IMR-90 (cell line): ENCODE measurements around the gene FBXW5. TPM values are rescaled to one million over a fixed set of nuclear protein-coding genes. Genes with fewer than 3 reads are reported as not detected.

Experiments used
- ATAC-seq: fragments of 200-7000 bp; cut with Tn5 transposase; 2 replicates; pipeline ENCODE4 v1.9.1; 2020; ENCODE audit warnings: low read depth, mild to moderate bottlenecking, moderate library complexity
- BruUV-seq: library from RNA; stranded (reverse); fragments of 400-500 nt; replicated peaks from 2 replicates; lab custom pipeline; 2021; lab: Mats Ljungman, UMichigan
- CTCF ChIA-PET: fragments of 300-600 bp; formaldehyde crosslinking; extraction: SDS; loops from one replicate; lab custom pipeline; 2021; ENCODE audit warnings: antibody characterized with exemption; lab: Yijun Ruan, JAX
- POLR2A ChIA-PET: fragments of 300-600 bp; sonication (Branson Sonifier 250); formaldehyde crosslinking; loops from one replicate; lab custom pipeline; 2022; ENCODE audit warnings: antibody characterized with exemption; ENCODE audit not compliant: unreplicated experiment; lab: Charles Lee
- DNase-seq: peaks from one replicate; pipeline ENCODE4 v3.0.0; 2013
- H2AFZ ChIP-seq: replicated peaks from 2 replicates; pipeline ENCODE3; 2013; ENCODE audit warnings: low read length, mild to moderate bottlenecking; ENCODE audit not compliant: poor library complexity
- H2AK5ac ChIP-seq: 2 replicates; pipeline ENCODE4 v1.6.1; 2013; ENCODE audit warnings: low read depth, low read length, inconsistent platforms
- H2AK9ac ChIP-seq: replicated peaks from 2 replicates; pipeline ENCODE3; 2013; ENCODE audit warnings: mild to moderate bottlenecking, low read depth, low read length, moderate library complexity; ENCODE audit not compliant: poor library complexity
- H2BK120ac ChIP-seq: 2 replicates; pipeline ENCODE4 v1.6.1; 2013; ENCODE audit warnings: low read depth, low read length, inconsistent platforms
- H2BK15ac ChIP-seq: 3 replicates; pipeline ENCODE4 v1.6.1; 2013; ENCODE audit warnings: low read depth, low read length, inconsistent platforms
- H2BK20ac ChIP-seq: 2 replicates; pipeline ENCODE4 v1.6.1; 2013; ENCODE audit warnings: low read depth, mild to moderate bottlenecking, inconsistent platforms, low read length, moderate library complexity
- H2BK5ac ChIP-seq: 2 replicates; pipeline ENCODE4 v1.6.1; 2013; ENCODE audit warnings: mild to moderate bottlenecking, low read depth, low read length, inconsistent platforms; ENCODE audit not compliant: poor library complexity, severe bottlenecking
- H3K14ac ChIP-seq: replicated peaks from 2 replicates; pipeline ENCODE4 v1.6.1; 2013; ENCODE audit warnings: low read depth, low read length, inconsistent platforms
- H3K18ac ChIP-seq: 2 replicates; pipeline ENCODE4 v1.6.1; 2013; ENCODE audit warnings: low read depth, low read length, control low read depth
- H3K23ac ChIP-seq: 2 replicates; pipeline ENCODE4 v1.6.1; 2013; ENCODE audit warnings: low read depth, low read length, inconsistent platforms
- H3K27ac ChIP-seq: 2 replicates; pipeline ENCODE4 v1.5.1; 2013; ENCODE audit warnings: mild to moderate bottlenecking, control low read depth, low read length; ENCODE audit not compliant: insufficient read depth
- H3K27me3 ChIP-seq: 2 replicates; pipeline ENCODE4 v1.6.1; 2013; ENCODE audit warnings: low read length; ENCODE audit not compliant: control insufficient read depth, insufficient read depth
- H3K36me3 ChIP-seq: 2 replicates; pipeline ENCODE4 v1.6.1; 2013; ENCODE audit warnings: low read length, mixed read lengths; ENCODE audit not compliant: control insufficient read depth, insufficient read depth
- H3K4ac ChIP-seq: 2 replicates; pipeline ENCODE4 v1.6.1; 2013; ENCODE audit warnings: low read depth, low read length, inconsistent platforms
- H3K4me1 ChIP-seq: 2 replicates; pipeline ENCODE4 v1.6.1; 2013; ENCODE audit warnings: low read length, mixed read lengths; ENCODE audit not compliant: control insufficient read depth, insufficient read depth
- H3K4me2 ChIP-seq: 2 replicates; pipeline ENCODE4 v1.6.1; 2013; ENCODE audit warnings: low read depth, mild to moderate bottlenecking, control low read depth, low read length, moderate library complexity
- H3K4me3 ChIP-seq: 2 replicates; pipeline ENCODE4 v1.5.1; 2013; ENCODE audit warnings: low read depth, mild to moderate bottlenecking, control low read depth, low read length, moderate library complexity; ENCODE audit not compliant: insufficient read depth
- H3K56ac ChIP-seq: 2 replicates; pipeline ENCODE4 v1.6.1; 2013; ENCODE audit warnings: low read length, inconsistent platforms; ENCODE audit not compliant: insufficient read depth; ENCODE audit errors: extremely low read depth
- H3K79me1 ChIP-seq, 2 experiments: 2 replicates each; pipeline ENCODE4 v1.6.1; 2013; ENCODE audit warnings: low read length in 2 of 2, inconsistent platforms in 1 of 2, low read depth in 1 of 2
- H3K9ac ChIP-seq: 2 replicates; pipeline ENCODE4 v1.6.1; 2013; ENCODE audit warnings: low read depth, low read length, control low read depth
- H3K9me1 ChIP-seq: 2 replicates; pipeline ENCODE4 v1.6.1; 2013; ENCODE audit warnings: low read length, inconsistent platforms; ENCODE audit not compliant: insufficient read depth
- H3K9me3 ChIP-seq: 2 replicates; pipeline ENCODE4 v1.6.1; 2013; ENCODE audit warnings: low read length; ENCODE audit not compliant: control insufficient read depth, insufficient read depth
- H4K20me1 ChIP-seq: 2 replicates; pipeline ENCODE4 v1.6.1; 2013; ENCODE audit warnings: low read length, inconsistent platforms; ENCODE audit not compliant: insufficient read depth
- H4K5ac ChIP-seq: 2 replicates; pipeline ENCODE4 v1.6.1; 2013; ENCODE audit warnings: mild to moderate bottlenecking, low read depth, low read length, control low read depth
- H4K8ac ChIP-seq, 2 experiments: 2 replicates each; pipeline ENCODE4 v1.6.1; 2013; ENCODE audit warnings: low read depth in 2 of 2, low read length in 2 of 2, control low read depth in 1 of 2, inconsistent platforms in 1 of 2
- H4K91ac ChIP-seq: 2 replicates; pipeline ENCODE4 v1.6.1; 2013; ENCODE audit warnings: low read depth, low read length, inconsistent platforms; ENCODE audit not compliant: insufficient read depth
- BHLHE40 ChIP-seq: fragments of 150-350 bp; IDR thresholded peaks from 2 replicates; pipeline ENCODE4 v1.6.1; 2016; ENCODE audit warnings: mild to moderate bottlenecking, low read depth, low read length
- CEBPB ChIP-seq: IDR thresholded peaks from 2 replicates; pipeline ENCODE4 v1.6.1; 2012; ENCODE audit warnings: low read depth, low read length, improper control_type of control experiment
- CHD1 ChIP-seq: IDR thresholded peaks from 2 replicates; pipeline ENCODE4 v1.6.1; 2012; ENCODE audit warnings: low read depth, low read length, improper control_type of control experiment
- FOS ChIP-seq: fragments of 150-350 bp; IDR thresholded peaks from 2 replicates; pipeline ENCODE4 v1.6.1; 2016; ENCODE audit warnings: low read depth, low read length
- MAFK ChIP-seq: IDR thresholded peaks from 2 replicates; pipeline ENCODE4 v1.6.1; 2012; ENCODE audit warnings: low read depth, low read length, improper control_type of control experiment
- MAZ ChIP-seq: IDR thresholded peaks from 2 replicates; pipeline ENCODE4 v1.6.1; 2012; ENCODE audit warnings: low read depth, mild to moderate bottlenecking, low read length, improper control_type of control experiment, moderate library complexity, borderline replicate concordance
- MXI1 ChIP-seq: IDR thresholded peaks from 2 replicates; pipeline ENCODE4 v1.6.1; 2012; ENCODE audit warnings: low read depth, mild to moderate bottlenecking, low read length, moderate library complexity, borderline replicate concordance
- NFE2L2 ChIP-seq: fragments of 150-350 bp; IDR thresholded peaks from 2 replicates; pipeline ENCODE4 v1.6.1; 2016; ENCODE audit warnings: low read depth, mild to moderate bottlenecking, low read length
- POLR2A ChIP-seq: IDR thresholded peaks from 2 replicates; pipeline ENCODE4 v1.6.1; 2012; ENCODE audit warnings: mild to moderate bottlenecking, low read depth, low read length
- RAD21 ChIP-seq: IDR thresholded peaks from 2 replicates; pipeline ENCODE4 v1.6.1; 2012; ENCODE audit warnings: low read length, improper control_type of control experiment
- RCOR1 ChIP-seq: IDR thresholded peaks from 2 replicates; pipeline ENCODE4 v1.6.1; 2012; ENCODE audit warnings: mild to moderate bottlenecking, low read length, improper control_type of control experiment; ENCODE audit not compliant: insufficient replicate concordance
- RFX5 ChIP-seq: IDR thresholded peaks from 2 replicates; pipeline ENCODE4 v1.8.0; 2012; ENCODE audit warnings: low read depth, mild to moderate bottlenecking, low read length, moderate library complexity
- SMC3 ChIP-seq: fragments of 150-350 bp; IDR thresholded peaks from 2 replicates; pipeline ENCODE4 v1.6.1; 2016; ENCODE audit warnings: low read depth, mild to moderate bottlenecking, antibody characterized with exemption, low read length, moderate library complexity
- WGBS, 2 experiments: methylation state at CpG; one replicate each; pipeline versions ENCODE4 v1.1.5 to v1.1.7; 2013; ENCODE audit warnings: missing lambda C conversion rate in 2 of 2; ENCODE audit not compliant: insufficient read length in 1 of 2; ENCODE audit errors: extremely low coverage in 2 of 2; 5-methylcytosine and 5-hydroxymethylcytosine counted together
- dilution Hi-C: fragments of 300-500 bp; cut with HindIII; formaldehyde crosslinking; loops from one replicate; pipeline ENCODE4 v1.14.3; 2018; ENCODE audit warnings: low sequenced_read_pairs; ENCODE audit not compliant: unreplicated experiment
- in situ Hi-C: fragments of 300-500 bp; cut with MboI; formaldehyde crosslinking; loops from 3 replicates; pipeline ENCODE4 v1.14.3; 2019; ENCODE audit warnings: low sequenced_read_pairs, inconsistent platforms, mixed read lengths
- intact Hi-C: fragments of 100-400 bp; cut with micrococcal nuclease; formaldehyde crosslinking; loops from 2 replicates; pipeline ENCODE4 v1.10.0; 2022
- polyA plus RNA-seq, 3 experiments: library from polyadenylated mRNA; depleted of rRNA; stranded (reverse); fragments of >200 nt; gene quantifications; 2 replicates each; pipeline ENCODE4 v1.2.3, GENCODE V29; 2012; ENCODE audit warnings: low replicate concordance in 1 of 3
- total RNA-seq: library from RNA; depleted of rRNA; stranded (reverse); fragments of >200 nt; gene quantifications from 2 replicates; pipeline ENCODE4 v1.2.3, GENCODE V29; 2012
- TF ChIP-seq, protein P1 (sequence below): fragments of 150-350 bp; IDR thresholded peaks from 2 replicates; pipeline ENCODE4 v1.6.1; 2016; ENCODE audit warnings: low read depth, mild to moderate bottlenecking, low read length, moderate library complexity, borderline replicate concordance
- TF ChIP-seq, protein P2 (sequence below): fragments of 150-350 bp; IDR thresholded peaks from 2 replicates; pipeline ENCODE4 v1.6.1; 2017; ENCODE audit warnings: mild to moderate bottlenecking, antibody characterized with exemption, low read length, low read depth
- TF ChIP-seq, protein P3 (sequence below): conservative IDR thresholded peaks from 2 replicates; pipeline ENCODE4 v1.5.1; 2012; ENCODE audit warnings: mild to moderate bottlenecking, low read depth, low read length, improper control_type of control experiment

FBXW5 gene
- total and polyA plus RNA-seq, 2 of the 4 experiments (the other 2 are of a cell fraction) = 65.1 to 80.2 TPM

DNA sequence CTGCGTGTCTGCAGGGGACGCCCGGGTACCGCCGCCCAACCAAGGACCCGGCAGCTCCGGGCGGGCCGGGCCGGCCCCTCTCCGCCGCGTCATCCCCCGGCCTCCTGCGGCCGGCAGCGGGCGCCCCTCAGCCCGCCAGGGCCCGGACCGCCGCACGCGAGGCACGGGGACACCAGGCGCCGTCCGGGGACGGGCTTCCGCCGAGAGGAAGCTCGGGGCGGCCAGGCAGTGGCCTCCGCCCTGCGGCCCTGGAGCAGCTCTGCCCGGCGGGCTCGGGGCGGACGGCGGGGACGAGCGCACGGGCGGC is 373 bp downstream of the FBXW5 start:
- peak overlapping the region; percentile 75 for H3K4ac ChIP-seq
- H3K36me3 ChIP-seq = peaks cover 38% of the 10 kb centered on the region
- H4K5ac ChIP-seq = no peak overlapping the region; the same call in 1 of the 2 replicates
- peak overlapping the region; percentile 79 for H3K4me3 ChIP-seq
- peak overlapping the region; percentile 24; the same call in 1 of the 2 replicates for H3K23ac ChIP-seq
- no peaks in the 10 kb centered on the region for H3K27me3 ChIP-seq
- peak; percentile 66 for ATAC-seq
- dilution Hi-C loops (no loop called here), intact Hi-C loops (loop anchor here (2.0 kb wide), 1 partner anchor 95 kb away; the partner anchor contains the start of gene PHPT1), in situ Hi-C loops (no loop called here)
- H4K8ac ChIP-seq = no peak overlapping the region; a peak in 1 of 4 replicates
- H3K9me3 ChIP-seq = no peaks in the 10 kb centered on the region
- no peak overlapping the region for H2BK15ac ChIP-seq
- H3K27ac ChIP-seq = peak overlapping the region; percentile 97
- H4K91ac ChIP-seq = peak overlapping the region; percentile 33
- no TSS peak for BruUV-seq
- peaks cover 4% of the 10 kb centered on the region for H3K4me1 ChIP-seq
- CTCF ChIA-PET = interaction anchor here (0.6 to 1.0 kb wide), 2 partner anchors 12 to 42 kb away, joined by 3 read pairs; no protein-coding TSS in a partner anchor
- H2BK20ac ChIP-seq = no peak overlapping the region
- peaks cover 22% of the 10 kb centered on the region for H4K20me1 ChIP-seq
- peaks cover 5 to 35% of the 10 kb centered on the region in 2 experiments for H3K79me1 ChIP-seq
- POLR2A ChIA-PET = no interaction called here
- peak overlapping the region; percentile 85; the same call in 1 of the 2 replicates for H2AK5ac ChIP-seq
- no peak overlapping the region for H3K56ac ChIP-seq
- no peak overlapping the region for H3K4me2 ChIP-seq
- peaks cover 8% of the 10 kb centered on the region for H3K9me1 ChIP-seq
- peak overlapping the region; percentile 88 for H2BK5ac ChIP-seq
- no peak overlapping the region for H3K18ac ChIP-seq
- H2BK120ac ChIP-seq = no peak overlapping the region; the same call in 1 of the 2 replicates
- peak; percentile 55 for DNase-seq
- TF ChIP-seq NFE2L2 = no peak
- TF ChIP-seq FOS = no peak
- TF ChIP-seq BHLHE40 = peak; percentile 32; the same call in 1 of the 2 replicates
- TF ChIP-seq MAFK = no peak
- no peak for TF ChIP-seq MAZ
- peak; percentile 67; the same call in 1 of the 2 replicates for TF ChIP-seq POLR2A
- no peak for TF ChIP-seq RFX5
- TF ChIP-seq, protein P1, sequence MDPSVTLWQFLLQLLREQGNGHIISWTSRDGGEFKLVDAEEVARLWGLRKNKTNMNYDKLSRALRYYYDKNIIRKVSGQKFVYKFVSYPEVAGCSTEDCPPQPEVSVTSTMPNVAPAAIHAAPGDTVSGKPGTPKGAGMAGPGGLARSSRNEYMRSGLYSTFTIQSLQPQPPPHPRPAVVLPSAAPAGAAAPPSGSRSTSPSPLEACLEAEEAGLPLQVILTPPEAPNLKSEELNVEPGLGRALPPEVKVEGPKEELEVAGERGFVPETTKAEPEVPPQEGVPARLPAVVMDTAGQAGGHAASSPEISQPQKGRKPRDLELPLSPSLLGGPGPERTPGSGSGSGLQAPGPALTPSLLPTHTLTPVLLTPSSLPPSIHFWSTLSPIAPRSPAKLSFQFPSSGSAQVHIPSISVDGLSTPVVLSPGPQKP = no peak
- TF ChIP-seq SMC3 = no peak
- no peak for TF ChIP-seq CEBPB
- TF ChIP-seq RCOR1 = no peak
- TF ChIP-seq, protein P2, sequence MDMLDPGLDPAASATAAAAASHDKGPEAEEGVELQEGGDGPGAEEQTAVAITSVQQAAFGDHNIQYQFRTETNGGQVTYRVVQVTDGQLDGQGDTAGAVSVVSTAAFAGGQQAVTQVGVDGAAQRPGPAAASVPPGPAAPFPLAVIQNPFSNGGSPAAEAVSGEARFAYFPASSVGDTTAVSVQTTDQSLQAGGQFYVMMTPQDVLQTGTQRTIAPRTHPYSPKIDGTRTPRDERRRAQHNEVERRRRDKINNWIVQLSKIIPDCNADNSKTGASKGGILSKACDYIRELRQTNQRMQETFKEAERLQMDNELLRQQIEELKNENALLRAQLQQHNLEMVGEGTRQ = no peak
- TF ChIP-seq RAD21 = no peak
- TF ChIP-seq MXI1 = no peak; the same call in 1 of the 2 replicates
- TF ChIP-seq CHD1 = no peak
- TF ChIP-seq, protein P3, sequence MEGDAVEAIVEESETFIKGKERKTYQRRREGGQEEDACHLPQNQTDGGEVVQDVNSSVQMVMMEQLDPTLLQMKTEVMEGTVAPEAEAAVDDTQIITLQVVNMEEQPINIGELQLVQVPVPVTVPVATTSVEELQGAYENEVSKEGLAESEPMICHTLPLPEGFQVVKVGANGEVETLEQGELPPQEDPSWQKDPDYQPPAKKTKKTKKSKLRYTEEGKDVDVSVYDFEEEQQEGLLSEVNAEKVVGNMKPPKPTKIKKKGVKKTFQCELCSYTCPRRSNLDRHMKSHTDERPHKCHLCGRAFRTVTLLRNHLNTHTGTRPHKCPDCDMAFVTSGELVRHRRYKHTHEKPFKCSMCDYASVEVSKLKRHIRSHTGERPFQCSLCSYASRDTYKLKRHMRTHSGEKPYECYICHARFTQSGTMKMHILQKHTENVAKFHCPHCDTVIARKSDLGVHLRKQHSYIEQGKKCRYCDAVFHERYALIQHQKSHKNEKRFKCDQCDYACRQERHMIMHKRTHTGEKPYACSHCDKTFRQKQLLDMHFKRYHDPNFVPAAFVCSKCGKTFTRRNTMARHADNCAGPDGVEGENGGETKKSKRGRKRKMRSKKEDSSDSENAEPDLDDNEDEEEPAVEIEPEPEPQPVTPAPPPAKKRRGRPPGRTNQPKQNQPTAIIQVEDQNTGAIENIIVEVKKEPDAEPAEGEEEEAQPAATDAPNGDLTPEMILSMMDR = peak; percentile 39
- peak overlapping the region; percentile 100 for H2AK9ac ChIP-seq
- 1% methylated on average over 23 of the region's 45 CpGs; no CpG with 5 or more reads in 1 of the 2 experiments for WGBS, 2 experiments
- H3K14ac ChIP-seq = no peak overlapping the region
- peak overlapping the region; percentile 96 for H3K9ac ChIP-seq
- peak overlapping the region; percentile 91 for H2AFZ ChIP-seq
